ENCODE measurements around the gene SOX9.
"Not testable (repeated sequence)": the region's sequence is repeated elsewhere in the genome, so short reads cannot be mapped to it uniquely, and the experiment has no call there.

SOX9 gene

GRCh38 chr17:72104863-72105234 lies 16.0 kb upstream of the SOX9 start:
- TF ChIP-seq CTCF (IDR thresholded peaks at IDR 0.05; ENCODE audit: low read depth, low read length), result no peak
- in situ Hi-C loops (cut with HindIII; ENCODE audit: low sequenced_read_pairs), result no loop called here

GRCh38 chr17:72107100-72107499 lies 13.7 kb upstream of the SOX9 start:
- TF ChIP-seq CTCF (IDR thresholded peaks at IDR 0.05; ENCODE audit: low read depth, low read length), result no peak
- in situ Hi-C loops (cut with HindIII; ENCODE audit: low sequenced_read_pairs), result no loop called here
- no peak for DNase-seq (ENCODE audit: low read depth, low spot score)
- no peak overlapping the region for H3K4me3 ChIP-seq (ENCODE audit: low read depth, low read length)

More at GRCh38 chr17:72104863-72105234, 16.0 kb upstream of the SOX9 start:
- H3K4me3 ChIP-seq (ENCODE audit: low read depth, low read length), result no peak overlapping the region
- no peak for DNase-seq (ENCODE audit: low read depth, low spot score)

GRCh38 chr17:72110231-72110941 lies 10.4 kb upstream of the SOX9 start:
- no peak overlapping the region for H3K4me3 ChIP-seq (ENCODE audit: low read depth, low read length)
- in situ Hi-C loops (cut with HindIII; ENCODE audit: low sequenced_read_pairs), result no loop called here
- no peak for TF ChIP-seq CTCF (IDR thresholded peaks at IDR 0.05; ENCODE audit: low read depth, low read length)
- no peak for DNase-seq (ENCODE audit: low read depth, low spot score)

GRCh38 chr17:72110942-72111318 lies 9.9 kb upstream of the SOX9 start:
- no peak overlapping the region for H3K4me3 ChIP-seq (ENCODE audit: low read depth, low read length)

GRCh38 chr17:72111336-72111923 lies 9.4 kb upstream of the SOX9 start:
- TF ChIP-seq CTCF (IDR thresholded peaks at IDR 0.05; ENCODE audit: low read depth, low read length), result no peak
- no peak overlapping the region for H3K4me3 ChIP-seq (ENCODE audit: low read depth, low read length)
- in situ Hi-C loops (cut with HindIII; ENCODE audit: low sequenced_read_pairs), result no loop called here
- no peak for DNase-seq (ENCODE audit: low read depth, low spot score)

More at GRCh38 chr17:72110942-72111318, 9.9 kb upstream of the SOX9 start:
- DNase-seq (ENCODE audit: low read depth, low spot score), result no peak
- in situ Hi-C loops (cut with HindIII; ENCODE audit: low sequenced_read_pairs), result no loop called here
- TF ChIP-seq CTCF (IDR thresholded peaks at IDR 0.05; ENCODE audit: low read depth, low read length), result no peak

GRCh38 chr17:72111926-72112325 lies 8.9 kb upstream of the SOX9 start:
- DNase-seq (ENCODE audit: low read depth, low spot score); in situ Hi-C loops (cut with HindIII; ENCODE audit: low sequenced_read_pairs); H3K4me3 ChIP-seq (ENCODE audit: low read depth, low read length): not testable (repeated sequence)

- no peak overlapping the region for H3K4me3 ChIP-seq (ENCODE audit: low read depth, low read length)
- no peak for DNase-seq (ENCODE audit: low read depth, low spot score)
- in situ Hi-C loops (cut with HindIII; ENCODE audit: low sequenced_read_pairs), result no loop called here
- no peak for TF ChIP-seq CTCF (IDR thresholded peaks at IDR 0.05; ENCODE audit: low read depth, low read length)
These were observed 7.1 kb upstream of the SOX9 start for GRCh38 chr17:72113751-72114150.

All from astrocyte of the spinal cord (primary cell).